IPS DF 4.7 (cell line): ENCODE results near the gene SLC7A10.
"Not testable (repeated sequence)": the region's sequence is repeated elsewhere in the genome, so short reads cannot be mapped to it uniquely, and the experiment has no call there.

Experiments
- DNase-seq: peaks from one replicate; pipeline ENCODE4 v3.0.0-alpha.2; 2013; ENCODE audit warnings: low spot score; ENCODE audit errors: extremely low read depth

Gene SLC7A10

GRCh38 chr19:33177417-33177979 is 48.2 kb downstream of the SLC7A10 start:
- no peak for DNase-seq

GRCh38 chr19:33176670-33177416 is 48.8 kb downstream of the SLC7A10 start:
- DNase-seq, result peak; percentile 93

DNA sequence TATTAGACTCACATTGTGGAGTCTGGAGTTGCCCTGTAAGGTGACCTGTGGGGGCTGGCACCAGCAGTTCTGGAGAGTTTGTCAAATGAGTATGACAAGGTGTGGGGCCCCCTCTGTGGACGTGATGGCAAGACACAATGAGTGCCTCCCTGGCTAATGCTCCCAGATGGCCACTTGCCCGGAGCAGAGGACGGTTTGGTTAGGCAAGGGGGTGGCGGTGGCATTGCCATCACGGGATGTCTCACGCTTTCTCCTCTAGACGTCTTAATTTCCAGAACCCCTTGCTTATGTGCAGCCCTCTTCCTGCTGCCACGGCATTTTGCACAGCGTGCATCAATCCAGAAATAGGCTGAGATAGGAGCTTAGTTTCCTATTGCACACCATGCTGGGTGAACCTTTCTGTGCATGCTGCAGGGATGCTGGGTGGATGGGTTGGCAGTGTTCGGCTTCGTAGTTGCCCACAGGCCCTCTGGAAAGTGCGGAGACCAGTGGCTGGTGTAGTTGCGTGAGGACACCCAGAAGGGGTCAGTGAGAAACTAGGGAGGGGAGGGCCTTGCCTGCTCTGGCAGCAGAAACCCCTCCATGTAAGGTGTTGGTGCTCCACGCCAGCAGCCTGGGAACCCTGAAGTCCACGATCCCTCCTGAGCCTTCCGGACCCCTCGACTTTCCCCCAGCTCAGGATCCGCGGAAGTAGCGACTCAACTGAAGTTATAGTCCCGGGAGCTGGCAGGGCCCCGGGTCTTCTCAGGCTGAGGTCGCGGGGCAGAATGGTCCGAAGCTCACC is 49.6 kb downstream of the SLC7A10 start:
- DNase-seq, result no peak

DNA sequence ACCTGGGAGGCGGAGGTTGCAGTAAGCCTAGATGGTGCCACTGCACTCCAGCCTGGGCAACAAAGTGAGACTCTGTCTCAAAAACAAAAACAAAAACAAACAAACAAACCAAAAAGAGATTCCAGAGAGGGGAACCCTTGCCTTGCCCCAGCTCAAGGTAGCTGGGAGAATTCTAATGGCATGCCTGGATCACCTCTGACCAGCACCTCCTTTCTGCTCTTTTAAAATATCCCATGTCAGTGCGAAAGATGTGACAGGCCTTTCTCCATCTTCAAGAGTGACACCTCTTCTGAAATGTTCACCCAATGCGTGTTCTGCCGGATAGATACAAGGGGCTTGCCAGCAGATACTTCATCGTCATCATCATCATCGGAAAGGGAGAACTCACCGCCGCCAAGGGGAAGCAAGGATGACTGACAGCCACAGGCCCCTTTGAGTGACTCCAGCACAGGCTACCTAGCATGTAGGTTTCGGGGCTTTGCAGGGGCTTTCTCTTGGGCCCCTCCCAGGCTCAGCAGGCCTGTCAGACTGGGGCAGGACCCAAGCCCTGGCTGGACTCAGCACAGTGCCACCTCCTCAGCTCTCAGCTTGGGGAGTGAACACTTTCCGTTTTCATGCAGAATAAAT is 50.4 kb downstream of the SLC7A10 start:
- no peak for DNase-seq

- DNase-seq, result no peak
These were observed 51.5 kb downstream of the SLC7A10 start for GRCh38 chr19:33174186-33174585.

DNA sequence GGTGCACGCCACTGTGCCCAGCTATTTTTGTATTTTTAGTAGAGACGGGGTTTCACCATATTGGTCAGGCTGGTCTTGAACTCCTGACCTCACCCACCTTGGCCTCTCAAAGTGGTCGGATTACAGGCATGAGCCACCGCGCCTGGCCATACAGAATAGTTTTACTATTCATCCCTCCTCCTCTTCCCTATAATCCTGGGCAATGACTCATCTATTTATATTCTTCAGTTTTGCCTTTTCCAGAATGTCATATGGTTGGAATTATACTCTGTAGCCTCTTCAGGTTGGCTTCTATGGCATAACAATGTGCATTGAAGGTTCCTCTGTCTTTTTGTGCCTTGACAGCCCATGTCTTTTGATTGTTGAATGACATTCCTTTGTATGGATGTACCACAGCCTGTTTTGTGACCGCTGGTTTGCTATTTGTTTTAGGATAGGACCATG is 53.7 kb downstream of the SLC7A10 start:
- no peak for DNase-seq

GRCh38 chr19:33171222-33171795 is 54.3 kb downstream of the SLC7A10 start:
- DNase-seq, result no peak

- DNase-seq, result no peak
These were observed 57.1 kb downstream of the SLC7A10 start for GRCh38 chr19:33168528-33168927.

GRCh38 chr19:33167438-33167837 is 58.2 kb downstream of the SLC7A10 start:
- DNase-seq, result no peak

DNA sequence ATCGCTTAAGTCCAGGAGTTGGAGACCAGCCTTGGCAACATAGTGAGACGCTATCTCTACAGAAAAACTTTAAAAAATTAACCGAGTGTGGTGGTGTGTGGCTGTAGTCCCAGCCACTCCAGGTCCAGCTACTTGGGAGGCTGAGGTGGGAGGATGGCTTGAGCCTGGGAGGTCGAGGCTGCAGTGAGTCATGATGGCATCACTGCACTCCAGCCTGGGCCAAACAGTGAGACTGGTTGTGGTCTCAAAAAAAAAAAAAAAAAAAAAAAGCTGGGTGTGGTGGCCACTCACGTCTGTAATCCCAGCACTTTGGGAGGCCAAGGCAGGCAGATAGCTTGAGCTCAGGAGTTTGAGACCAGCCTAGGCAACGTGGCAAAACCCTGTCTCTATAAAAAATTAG is 59.6 kb downstream of the SLC7A10 start:
- DNase-seq, result not testable (repeated sequence)

- no peak for DNase-seq
These were observed 62.2 kb downstream of the SLC7A10 start for GRCh38 chr19:33163481-33163880.

DNA sequence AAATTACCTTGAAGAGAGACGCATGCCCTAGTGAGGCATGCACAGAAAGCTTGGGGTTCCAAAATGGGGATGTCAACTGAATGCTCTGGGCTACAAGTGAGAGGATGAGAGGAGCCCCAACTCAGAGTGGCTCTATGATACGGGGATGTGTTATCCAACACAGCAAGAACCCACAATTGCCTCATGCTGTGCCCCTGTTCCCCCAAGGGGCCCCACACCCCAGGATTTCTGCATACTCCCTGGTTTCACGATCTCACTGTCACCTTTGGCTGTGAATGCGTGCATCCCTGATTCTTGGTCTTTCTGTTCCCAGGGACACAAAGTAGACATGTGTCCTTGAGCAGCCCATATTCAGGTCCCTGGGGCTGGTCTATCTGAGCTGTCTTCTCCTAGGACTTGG is 64.4 kb downstream of the SLC7A10 start:
- DNase-seq, result no peak

GRCh38 chr19:33159893-33160292 is 65.8 kb downstream of the SLC7A10 start:
- DNase-seq, result no peak

GRCh38 chr19:33159149-33159548 is 66.5 kb downstream of the SLC7A10 start:
- no peak for DNase-seq
